Measurements from ENCODE around the gene ADAMTS5. TPM values are rescaled to one million over a fixed set of nuclear protein-coding genes. Genes with fewer than 3 reads are reported as not detected.

The ADAMTS5 gene
- total RNA-seq, 2 donors from 2014 or later: 0.33 to 1.9 TPM

DNA sequence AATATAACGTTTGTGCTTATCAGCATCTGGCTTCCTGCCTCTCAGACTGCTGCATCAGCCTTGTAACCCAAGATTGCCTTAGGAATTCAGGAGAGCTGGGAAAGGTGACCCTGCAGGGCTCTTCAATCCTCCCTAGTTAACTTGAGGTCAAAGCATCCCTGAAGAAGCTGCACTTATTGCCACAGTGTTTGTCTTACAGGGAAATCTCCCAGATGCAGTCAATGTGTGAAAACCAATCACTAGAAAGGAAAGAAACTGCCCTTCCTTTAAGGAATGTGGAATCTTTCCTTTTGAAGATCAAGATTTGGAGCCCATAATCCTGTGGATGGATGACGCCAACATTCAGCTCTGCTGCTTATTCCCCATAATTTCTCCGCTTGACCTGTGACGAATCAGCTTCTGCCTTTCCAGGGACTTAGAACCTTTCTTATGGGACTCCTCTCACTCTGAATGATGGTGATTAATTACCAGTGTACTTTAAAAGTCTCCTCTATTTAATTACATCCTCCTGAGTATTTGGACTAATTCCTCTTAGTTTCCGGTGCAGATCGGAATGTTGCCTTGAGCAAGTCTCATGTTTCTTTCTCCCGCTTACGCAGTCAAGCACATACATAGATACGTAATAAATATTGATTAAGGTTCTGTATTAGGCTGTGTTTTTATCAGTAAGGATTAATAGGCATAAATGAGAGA lies 14.4 kb downstream of the ADAMTS5 start:
- Mint-ChIP-seq H3K36me3 (ENCODE audit: low read depth) (peaks cover 2% of the 10 kb centered on the region), H3K27ac (no peak overlapping the region), H3K4me1 (peaks cover 1% of the 10 kb centered on the region), H3K9me3 (no peaks in the 10 kb centered on the region), H3K27me3 (ENCODE audit: insufficient read depth) (peaks cover 2% of the 10 kb centered on the region), H3K4me3 (no peak overlapping the region)
- H3K36me3 ChIP-seq (ENCODE audit: control insufficient read depth, insufficient read depth, low read length): no peaks in the 10 kb centered on the region
- H3K27ac ChIP-seq (ENCODE audit: low read depth, low read length): no peak overlapping the region
- DNase-seq: no peak
- WGBS, 2 experiments (ENCODE audit: insufficient coverage in 1 of 2, insufficient read length in 1 of 2): 80 to 93% methylated on average over 2 to 9 of the region's 9 CpGs
- no peaks in the 10 kb centered on the region for H3K9me3 ChIP-seq (ENCODE audit: control insufficient read depth, low read length)
- H3K4me3 ChIP-seq (ENCODE audit: low read length): no peak overlapping the region
- H3K4me1 ChIP-seq (ENCODE audit: control insufficient read depth, insufficient read depth, low read length): no peaks in the 10 kb centered on the region
- H3K9ac ChIP-seq (ENCODE audit: extremely low read depth, low read length, poor library complexity, severe bottlenecking): no peak overlapping the region
- H3K27me3 ChIP-seq (ENCODE audit: control insufficient read depth, insufficient read depth, low read length, poor library complexity, severe bottlenecking): no peaks in the 10 kb centered on the region
- TF ChIP-seq, protein P1, sequence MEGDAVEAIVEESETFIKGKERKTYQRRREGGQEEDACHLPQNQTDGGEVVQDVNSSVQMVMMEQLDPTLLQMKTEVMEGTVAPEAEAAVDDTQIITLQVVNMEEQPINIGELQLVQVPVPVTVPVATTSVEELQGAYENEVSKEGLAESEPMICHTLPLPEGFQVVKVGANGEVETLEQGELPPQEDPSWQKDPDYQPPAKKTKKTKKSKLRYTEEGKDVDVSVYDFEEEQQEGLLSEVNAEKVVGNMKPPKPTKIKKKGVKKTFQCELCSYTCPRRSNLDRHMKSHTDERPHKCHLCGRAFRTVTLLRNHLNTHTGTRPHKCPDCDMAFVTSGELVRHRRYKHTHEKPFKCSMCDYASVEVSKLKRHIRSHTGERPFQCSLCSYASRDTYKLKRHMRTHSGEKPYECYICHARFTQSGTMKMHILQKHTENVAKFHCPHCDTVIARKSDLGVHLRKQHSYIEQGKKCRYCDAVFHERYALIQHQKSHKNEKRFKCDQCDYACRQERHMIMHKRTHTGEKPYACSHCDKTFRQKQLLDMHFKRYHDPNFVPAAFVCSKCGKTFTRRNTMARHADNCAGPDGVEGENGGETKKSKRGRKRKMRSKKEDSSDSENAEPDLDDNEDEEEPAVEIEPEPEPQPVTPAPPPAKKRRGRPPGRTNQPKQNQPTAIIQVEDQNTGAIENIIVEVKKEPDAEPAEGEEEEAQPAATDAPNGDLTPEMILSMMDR (conservative IDR thresholded peaks at IDR 0.05): no peak

DNA sequence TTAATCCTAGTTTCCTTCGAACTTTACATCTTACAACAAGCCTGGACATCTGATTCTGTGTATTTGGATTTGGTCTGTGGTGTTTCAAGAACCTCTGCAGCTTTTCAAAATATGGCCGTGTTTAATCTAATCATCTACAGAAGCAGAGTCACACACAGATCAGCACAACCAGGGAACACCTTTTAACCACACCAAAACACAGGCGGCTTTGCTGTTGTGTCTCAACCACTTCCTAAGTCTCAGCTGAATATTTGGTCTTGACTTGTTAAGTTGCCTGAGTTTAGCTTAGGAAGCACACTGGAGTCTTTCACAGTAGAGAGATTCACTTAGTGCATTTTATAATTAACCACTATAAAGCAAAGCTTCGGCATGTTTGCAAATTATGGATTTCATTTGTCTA lies 17.1 kb downstream of the ADAMTS5 start:
- H3K4me1 Mint-ChIP-seq: peaks cover 20% of the 10 kb centered on the region
- H3K4me3 Mint-ChIP-seq: no peak overlapping the region
- H3K27me3 Mint-ChIP-seq (ENCODE audit: insufficient read depth): peaks cover 2% of the 10 kb centered on the region
- no peaks in the 10 kb centered on the region for H3K36me3 ChIP-seq (ENCODE audit: control insufficient read depth, insufficient read depth, low read length)
- no peak overlapping the region for H3K9ac ChIP-seq (ENCODE audit: extremely low read depth, low read length, poor library complexity, severe bottlenecking)
- H3K9me3 Mint-ChIP-seq: no peaks in the 10 kb centered on the region
- peaks cover 2% of the 10 kb centered on the region for H3K36me3 Mint-ChIP-seq (ENCODE audit: low read depth)
- no peak for DNase-seq
- H3K27me3 ChIP-seq (ENCODE audit: control insufficient read depth, insufficient read depth, low read length, poor library complexity, severe bottlenecking): no peaks in the 10 kb centered on the region
- H3K27ac ChIP-seq (ENCODE audit: low read depth, low read length): no peak overlapping the region
- TF ChIP-seq, protein P1 (conservative IDR thresholded peaks at IDR 0.05): no peak
- 86% methylated on average over 4 of the region's 4 CpGs; no CpG with 5 or more reads in 1 of the 2 experiments for WGBS, 2 experiments (ENCODE audit: insufficient coverage in 1 of 2, insufficient read length in 1 of 2)
- H3K4me1 ChIP-seq (ENCODE audit: control insufficient read depth, insufficient read depth, low read length): peaks cover 3% of the 10 kb centered on the region
- no peak overlapping the region for H3K4me3 ChIP-seq (ENCODE audit: low read length)
- no peak overlapping the region for H3K27ac Mint-ChIP-seq
- no peaks in the 10 kb centered on the region for H3K9me3 ChIP-seq (ENCODE audit: control insufficient read depth, low read length)

DNA sequence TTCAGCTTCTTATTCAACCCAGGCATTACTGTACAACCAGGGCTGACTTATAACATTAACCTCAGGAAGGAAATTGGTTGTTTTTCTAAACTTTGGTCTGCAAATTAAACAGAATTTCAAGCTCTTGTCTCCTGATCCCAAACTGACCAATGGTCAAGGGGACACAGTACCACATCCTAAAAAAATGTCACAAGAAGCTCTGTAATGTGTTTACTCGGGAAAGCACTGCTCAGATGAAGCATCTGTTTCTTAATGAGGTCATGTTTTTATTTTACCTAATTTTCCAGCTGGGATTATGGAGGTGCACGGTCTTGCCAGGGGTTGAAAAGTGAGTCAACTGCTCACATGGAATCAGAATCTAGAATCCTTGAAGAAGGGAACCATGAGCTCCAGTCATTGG lies 18.7 kb downstream of the ADAMTS5 start:
- H3K4me3 Mint-ChIP-seq: no peak overlapping the region
- Histone ChIP-seq H3K36me3 (ENCODE audit: control insufficient read depth, insufficient read depth, low read length) (no peaks in the 10 kb centered on the region), H3K27ac (ENCODE audit: low read depth, low read length) (no peak overlapping the region), H3K9me3 (ENCODE audit: control insufficient read depth, low read length) (no peaks in the 10 kb centered on the region), H3K4me1 (ENCODE audit: control insufficient read depth, insufficient read depth, low read length) (peaks cover 3% of the 10 kb centered on the region), H3K27me3 (ENCODE audit: control insufficient read depth, insufficient read depth, low read length, poor library complexity, severe bottlenecking) (no peaks in the 10 kb centered on the region), H3K4me3 (ENCODE audit: low read length) (no peak overlapping the region), H3K9ac (ENCODE audit: extremely low read depth, low read length, poor library complexity, severe bottlenecking) (no peak overlapping the region)
- TF ChIP-seq, protein P1 (conservative IDR thresholded peaks at IDR 0.05): no peak
- no peaks in the 10 kb centered on the region for H3K9me3 Mint-ChIP-seq
- H3K27me3 Mint-ChIP-seq (ENCODE audit: insufficient read depth): peaks cover 3% of the 10 kb centered on the region
- peaks cover 2% of the 10 kb centered on the region for H3K36me3 Mint-ChIP-seq (ENCODE audit: low read depth)
- peaks cover 20% of the 10 kb centered on the region for H3K4me1 Mint-ChIP-seq
- no peak for DNase-seq
- 85 to 94% methylated on average over 2 of the region's 2 CpGs for WGBS, 2 experiments (ENCODE audit: insufficient coverage in 1 of 2, insufficient read length in 1 of 2)
- H3K27ac Mint-ChIP-seq: no peak overlapping the region
